ENCODE data around the gene METTL21C.

METTL21C gene

DNA sequence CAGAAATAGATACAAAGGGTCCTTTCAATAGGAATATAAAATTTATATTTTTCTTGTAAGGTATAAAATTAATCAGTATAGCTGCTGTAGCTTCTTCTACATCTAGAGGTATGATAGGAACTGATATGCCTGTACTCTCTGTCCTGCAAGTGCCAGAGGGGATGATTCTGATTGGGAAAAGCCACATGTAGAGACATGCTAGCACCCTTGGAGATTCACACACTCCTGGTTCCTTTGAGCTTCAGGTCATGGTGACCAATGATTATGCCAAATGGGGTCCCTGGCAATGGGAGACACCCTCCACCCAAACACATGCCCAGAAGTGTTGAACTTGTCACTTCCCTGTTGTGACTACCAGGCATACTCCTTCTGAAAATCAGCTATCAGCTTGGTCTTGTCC is 14.7 kb upstream of the METTL21C start:
- H3K4me1 ChIP-seq (ENCODE audit: control insufficient read depth in 1 of 2, insufficient read depth in 2 of 2, low read length in 2 of 2): no peaks in the 10 kb centered on the region
- no peak overlapping the region for H3K9ac ChIP-seq (ENCODE audit: low read depth in 1 of 2, low read length in 2 of 2)
- H3K27ac ChIP-seq (ENCODE audit: low read depth, low read length): no peak overlapping the region

DNA sequence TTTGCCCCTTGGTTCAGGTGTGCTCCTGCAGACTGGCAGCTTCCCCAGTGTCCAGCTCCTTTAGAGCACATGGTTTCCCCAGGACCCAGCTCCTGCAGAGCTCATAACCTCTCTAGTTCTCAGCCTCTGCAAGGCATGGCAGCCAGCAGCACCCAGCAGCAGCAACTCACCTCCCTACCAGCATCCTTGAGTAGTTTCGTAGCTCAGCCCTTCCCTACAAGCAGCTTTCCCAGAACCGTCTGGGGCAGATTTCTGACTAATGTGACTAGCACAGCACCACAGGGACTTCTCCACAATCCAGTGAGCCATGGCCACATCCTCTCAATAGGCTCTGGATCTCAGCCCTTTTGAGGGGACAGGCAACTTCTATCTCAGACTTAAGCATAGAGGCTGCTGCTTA is 14.1 kb upstream of the METTL21C start:
- H3K27me3 ChIP-seq (ENCODE audit: control insufficient read depth in 1 of 2, insufficient read depth in 2 of 2, low read length in 2 of 2): no peaks in the 10 kb centered on the region
- no peaks in the 10 kb centered on the region for H3K4me1 ChIP-seq (ENCODE audit: control insufficient read depth in 1 of 2, insufficient read depth in 2 of 2, low read length in 2 of 2)
- H3K36me3 ChIP-seq (ENCODE audit: control insufficient read depth in 1 of 2, insufficient read depth in 2 of 2, low read length in 2 of 2): no peaks in the 10 kb centered on the region
- no peak overlapping the region for H3K4me3 ChIP-seq (ENCODE audit: low read depth in 1 of 2, low read length in 2 of 2)
- no peak overlapping the region for H3K27ac ChIP-seq (ENCODE audit: low read depth, low read length)
- no peaks in the 10 kb centered on the region for H3K9me3 ChIP-seq (ENCODE audit: control insufficient read depth in 1 of 2, low read length in 2 of 2)
- H3K9ac ChIP-seq (ENCODE audit: low read depth in 1 of 2, low read length in 2 of 2): no peak overlapping the region

More for the DNA sequence above, 14.7 kb upstream of the METTL21C start:
- Histone ChIP-seq H3K27me3 (ENCODE audit: control insufficient read depth in 1 of 2, insufficient read depth in 2 of 2, low read length in 2 of 2) (no peaks in the 10 kb centered on the region), H3K4me3 (ENCODE audit: low read depth in 1 of 2, low read length in 2 of 2) (no peak overlapping the region), H3K9me3 (ENCODE audit: control insufficient read depth in 1 of 2, low read length in 2 of 2) (no peaks in the 10 kb centered on the region), H3K36me3 (ENCODE audit: control insufficient read depth in 1 of 2, insufficient read depth in 2 of 2, low read length in 2 of 2) (no peaks in the 10 kb centered on the region)

DNA sequence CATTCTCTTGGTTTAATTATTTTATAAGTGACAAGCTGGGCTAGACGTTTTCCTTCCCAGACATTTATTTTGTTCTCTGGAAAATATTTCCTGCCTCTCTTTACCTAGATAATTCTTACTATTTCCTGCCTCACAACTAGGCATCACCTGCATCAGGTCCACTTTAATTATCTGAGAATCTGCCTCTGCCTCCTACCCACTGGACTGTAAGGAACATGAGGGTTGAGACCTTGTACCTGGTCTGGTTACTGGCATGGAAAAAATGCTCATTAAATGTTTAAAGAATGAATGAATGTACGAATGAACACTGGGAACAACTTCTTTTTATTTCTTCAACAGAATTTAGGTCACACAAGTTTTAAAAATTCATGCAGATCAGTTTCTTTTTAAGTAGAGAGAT is 13.4 kb upstream of the METTL21C start:
- Histone ChIP-seq H3K4me3 (ENCODE audit: low read depth in 1 of 2, low read length in 2 of 2) (no peak overlapping the region), H3K27ac (ENCODE audit: low read depth, low read length) (no peak overlapping the region), H3K27me3 (ENCODE audit: control insufficient read depth in 1 of 2, insufficient read depth in 2 of 2, low read length in 2 of 2) (no peaks in the 10 kb centered on the region), H3K4me1 (ENCODE audit: control insufficient read depth in 1 of 2, insufficient read depth in 2 of 2, low read length in 2 of 2) (no peaks in the 10 kb centered on the region), H3K36me3 (ENCODE audit: control insufficient read depth in 1 of 2, insufficient read depth in 2 of 2, low read length in 2 of 2) (no peaks in the 10 kb centered on the region), H3K9me3 (ENCODE audit: control insufficient read depth in 1 of 2, low read length in 2 of 2) (no peaks in the 10 kb centered on the region), H3K9ac (ENCODE audit: low read depth in 1 of 2, low read length in 2 of 2) (no peak overlapping the region)

DNA sequence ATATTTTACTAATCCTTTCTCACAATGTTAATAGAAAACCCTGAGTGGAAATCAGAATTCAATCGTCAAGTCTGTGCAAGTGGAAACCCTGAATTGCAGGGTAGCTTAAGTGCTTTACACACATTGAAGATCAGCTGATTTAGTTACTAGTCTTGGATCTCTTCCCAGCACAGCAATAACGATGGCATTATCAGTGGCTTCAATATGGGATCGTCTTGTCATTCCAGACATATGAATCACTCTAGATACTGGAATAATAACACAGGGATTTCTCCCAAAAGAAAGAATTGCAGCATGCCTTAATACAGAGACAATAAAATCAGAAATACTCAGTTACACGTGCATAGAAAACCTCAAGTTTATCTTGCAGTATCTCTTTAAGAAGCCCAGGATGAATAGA is 12.6 kb upstream of the METTL21C start:
- H3K4me3 ChIP-seq (ENCODE audit: low read depth in 1 of 2, low read length in 2 of 2): no peak overlapping the region
- no peaks in the 10 kb centered on the region for H3K4me1 ChIP-seq (ENCODE audit: control insufficient read depth in 1 of 2, insufficient read depth in 2 of 2, low read length in 2 of 2)
- H3K27ac ChIP-seq (ENCODE audit: low read depth, low read length): no peak overlapping the region
- no peaks in the 10 kb centered on the region for H3K27me3 ChIP-seq (ENCODE audit: control insufficient read depth in 1 of 2, insufficient read depth in 2 of 2, low read length in 2 of 2)
- H3K36me3 ChIP-seq (ENCODE audit: control insufficient read depth in 1 of 2, insufficient read depth in 2 of 2, low read length in 2 of 2): no peaks in the 10 kb centered on the region
- H3K9me3 ChIP-seq (ENCODE audit: control insufficient read depth in 1 of 2, low read length in 2 of 2): no peaks in the 10 kb centered on the region
- H3K9ac ChIP-seq (ENCODE audit: low read depth in 1 of 2, low read length in 2 of 2): no peak overlapping the region

DNA sequence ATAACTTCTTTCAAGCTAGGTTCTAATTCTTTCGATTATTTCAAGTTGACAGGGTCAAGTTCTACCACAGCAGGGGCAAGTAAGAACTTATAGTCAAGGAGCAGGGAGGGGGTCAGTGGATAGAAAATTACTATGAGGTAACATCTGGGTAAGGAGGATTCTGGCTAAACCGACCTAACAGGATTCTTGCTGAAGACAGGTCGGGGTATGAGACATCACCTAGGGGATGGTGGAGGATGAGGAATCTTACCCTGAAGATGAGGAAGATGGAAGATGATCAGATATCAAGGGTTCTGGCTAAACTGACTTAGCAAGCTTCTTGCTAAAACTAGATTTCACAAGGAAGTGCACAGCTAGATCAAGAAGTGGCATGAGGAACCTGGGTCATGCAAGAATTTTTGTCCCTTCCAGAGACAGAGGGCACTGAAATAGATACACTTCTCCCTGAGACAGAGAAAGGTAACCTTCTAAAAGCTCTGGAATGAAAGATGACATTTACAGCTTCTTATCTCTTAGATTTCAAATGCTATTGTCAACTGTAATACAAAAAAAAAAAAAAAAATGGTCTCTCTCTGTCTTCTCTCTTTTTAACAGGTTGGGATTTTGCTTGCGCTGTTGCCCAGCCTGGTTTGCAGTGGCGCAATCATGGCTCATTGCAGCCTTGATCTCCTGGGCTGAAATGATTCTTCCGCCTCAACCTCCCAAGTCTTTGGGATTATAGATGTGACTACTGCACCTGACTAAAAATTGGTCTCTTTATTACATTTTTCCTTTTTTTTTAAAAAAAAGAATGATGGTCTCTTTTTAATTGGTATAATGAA is 9.6 kb upstream of the METTL21C start:
- Histone ChIP-seq H3K4me3 (ENCODE audit: low read depth in 1 of 2, low read length in 2 of 2) (no peak overlapping the region), H3K9ac (ENCODE audit: low read depth in 1 of 2, low read length in 2 of 2) (no peak overlapping the region), H3K36me3 (ENCODE audit: control insufficient read depth in 1 of 2, insufficient read depth in 2 of 2, low read length in 2 of 2) (no peaks in the 10 kb centered on the region), H3K4me1 (ENCODE audit: control insufficient read depth in 1 of 2, insufficient read depth in 2 of 2, low read length in 2 of 2) (no peaks in the 10 kb centered on the region), H3K27ac (ENCODE audit: low read depth, low read length) (no peak overlapping the region), H3K9me3 (ENCODE audit: control insufficient read depth in 1 of 2, low read length in 2 of 2) (no peaks in the 10 kb centered on the region), H3K27me3 (ENCODE audit: control insufficient read depth in 1 of 2, insufficient read depth in 2 of 2, low read length in 2 of 2) (no peaks in the 10 kb centered on the region)

DNA sequence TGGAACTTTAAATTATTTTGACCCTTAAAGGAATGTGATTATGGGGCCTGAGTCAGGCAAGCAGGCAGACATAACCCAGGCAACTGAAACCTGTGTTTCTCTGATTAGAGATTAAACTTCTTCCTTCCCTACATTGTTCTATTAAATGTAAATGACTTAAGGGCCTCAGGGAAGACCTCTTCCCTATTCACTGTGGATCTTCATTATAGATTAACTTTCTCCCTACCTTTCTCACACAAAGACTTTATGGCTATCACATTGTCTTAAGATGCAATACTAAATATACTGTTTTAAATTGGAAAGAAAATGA is 8.8 kb upstream of the METTL21C start:
- Histone ChIP-seq H3K27me3 (ENCODE audit: control insufficient read depth in 1 of 2, insufficient read depth in 2 of 2, low read length in 2 of 2) (no peaks in the 10 kb centered on the region), H3K9ac (ENCODE audit: low read depth in 1 of 2, low read length in 2 of 2) (no peak overlapping the region), H3K4me3 (ENCODE audit: low read depth in 1 of 2, low read length in 2 of 2) (no peak overlapping the region), H3K4me1 (ENCODE audit: control insufficient read depth in 1 of 2, insufficient read depth in 2 of 2, low read length in 2 of 2) (no peaks in the 10 kb centered on the region), H3K27ac (ENCODE audit: low read depth, low read length) (no peak overlapping the region), H3K36me3 (ENCODE audit: control insufficient read depth in 1 of 2, insufficient read depth in 2 of 2, low read length in 2 of 2) (no peaks in the 10 kb centered on the region), H3K9me3 (ENCODE audit: control insufficient read depth in 1 of 2, low read length in 2 of 2) (no peaks in the 10 kb centered on the region)

DNA sequence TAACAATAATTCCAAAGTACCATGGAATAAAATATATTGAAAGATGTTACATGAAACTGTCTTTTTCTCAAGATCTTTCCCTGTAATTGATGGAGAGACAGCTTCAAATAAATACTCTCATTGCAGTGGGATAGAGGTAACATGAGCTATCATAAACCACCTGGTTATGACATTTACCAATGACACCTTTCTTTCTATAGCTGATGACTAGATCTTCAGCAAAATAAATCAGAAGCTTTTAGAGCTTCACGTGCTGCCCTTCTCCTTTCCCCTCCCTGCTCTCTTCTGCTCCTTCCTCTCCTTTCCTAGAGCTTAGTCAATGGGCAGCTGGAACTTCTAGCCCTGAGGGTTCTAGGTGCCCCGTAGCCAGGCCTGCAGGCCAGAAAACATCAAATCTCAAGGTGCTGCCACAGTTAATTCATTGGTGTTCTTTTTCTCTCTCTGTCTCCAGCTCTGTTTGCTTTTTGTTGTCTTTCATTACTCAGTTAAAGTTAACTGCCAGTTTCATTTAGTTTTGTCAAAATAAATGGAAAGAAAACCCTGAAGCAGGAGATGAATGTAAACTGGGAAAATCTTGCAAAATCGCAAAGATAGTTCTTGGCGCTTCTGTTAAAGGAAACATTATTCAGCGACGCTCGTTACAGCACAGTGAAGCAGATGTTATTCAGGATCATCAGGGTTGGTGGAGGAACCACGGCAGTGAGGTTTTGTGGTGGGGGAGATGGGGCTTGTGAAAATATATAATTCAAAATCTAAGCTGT is 8.3 kb upstream of the METTL21C start:
- no peak overlapping the region for H3K4me3 ChIP-seq (ENCODE audit: low read depth in 1 of 2, low read length in 2 of 2)

DNA sequence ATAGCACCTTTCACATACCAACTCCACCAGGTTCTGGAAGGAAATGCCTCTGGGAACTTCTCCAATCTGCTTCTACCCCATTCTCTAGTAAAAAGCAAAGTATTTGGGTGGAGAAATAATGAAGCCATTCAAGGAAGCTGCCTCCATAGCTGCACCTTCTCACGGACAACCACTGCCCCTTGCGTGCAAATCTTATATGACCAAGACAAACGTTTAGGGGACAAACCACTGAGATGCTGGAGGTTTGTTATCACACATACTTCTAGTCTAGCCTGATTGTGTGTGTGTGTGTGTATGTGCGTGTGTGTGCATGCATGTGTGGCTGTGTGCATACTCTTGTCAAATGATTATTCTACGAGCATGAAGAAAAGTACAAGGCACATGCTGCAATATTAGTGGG is 6.5 kb upstream of the METTL21C start:
- no peaks in the 10 kb centered on the region for H3K36me3 ChIP-seq (ENCODE audit: control insufficient read depth in 1 of 2, insufficient read depth in 2 of 2, low read length in 2 of 2)
- no peaks in the 10 kb centered on the region for H3K27me3 ChIP-seq (ENCODE audit: control insufficient read depth in 1 of 2, insufficient read depth in 2 of 2, low read length in 2 of 2)
- no peaks in the 10 kb centered on the region for H3K9me3 ChIP-seq (ENCODE audit: control insufficient read depth in 1 of 2, low read length in 2 of 2)
- no peak overlapping the region for H3K27ac ChIP-seq (ENCODE audit: low read depth, low read length)
- H3K9ac ChIP-seq (ENCODE audit: low read depth in 1 of 2, low read length in 2 of 2): no peak overlapping the region
- H3K4me3 ChIP-seq (ENCODE audit: low read depth in 1 of 2, low read length in 2 of 2): no peak overlapping the region
- no peaks in the 10 kb centered on the region for H3K4me1 ChIP-seq (ENCODE audit: control insufficient read depth in 1 of 2, insufficient read depth in 2 of 2, low read length in 2 of 2)

More for the DNA sequence above, 8.3 kb upstream of the METTL21C start:
- no peak overlapping the region for H3K27ac ChIP-seq (ENCODE audit: low read depth, low read length)
- no peaks in the 10 kb centered on the region for H3K36me3 ChIP-seq (ENCODE audit: control insufficient read depth in 1 of 2, insufficient read depth in 2 of 2, low read length in 2 of 2)
- H3K9me3 ChIP-seq (ENCODE audit: control insufficient read depth in 1 of 2, low read length in 2 of 2): no peaks in the 10 kb centered on the region
- H3K4me1 ChIP-seq (ENCODE audit: control insufficient read depth in 1 of 2, insufficient read depth in 2 of 2, low read length in 2 of 2): no peaks in the 10 kb centered on the region
- no peaks in the 10 kb centered on the region for H3K27me3 ChIP-seq (ENCODE audit: control insufficient read depth in 1 of 2, insufficient read depth in 2 of 2, low read length in 2 of 2)
- no peak overlapping the region for H3K9ac ChIP-seq (ENCODE audit: low read depth in 1 of 2, low read length in 2 of 2)

DNA sequence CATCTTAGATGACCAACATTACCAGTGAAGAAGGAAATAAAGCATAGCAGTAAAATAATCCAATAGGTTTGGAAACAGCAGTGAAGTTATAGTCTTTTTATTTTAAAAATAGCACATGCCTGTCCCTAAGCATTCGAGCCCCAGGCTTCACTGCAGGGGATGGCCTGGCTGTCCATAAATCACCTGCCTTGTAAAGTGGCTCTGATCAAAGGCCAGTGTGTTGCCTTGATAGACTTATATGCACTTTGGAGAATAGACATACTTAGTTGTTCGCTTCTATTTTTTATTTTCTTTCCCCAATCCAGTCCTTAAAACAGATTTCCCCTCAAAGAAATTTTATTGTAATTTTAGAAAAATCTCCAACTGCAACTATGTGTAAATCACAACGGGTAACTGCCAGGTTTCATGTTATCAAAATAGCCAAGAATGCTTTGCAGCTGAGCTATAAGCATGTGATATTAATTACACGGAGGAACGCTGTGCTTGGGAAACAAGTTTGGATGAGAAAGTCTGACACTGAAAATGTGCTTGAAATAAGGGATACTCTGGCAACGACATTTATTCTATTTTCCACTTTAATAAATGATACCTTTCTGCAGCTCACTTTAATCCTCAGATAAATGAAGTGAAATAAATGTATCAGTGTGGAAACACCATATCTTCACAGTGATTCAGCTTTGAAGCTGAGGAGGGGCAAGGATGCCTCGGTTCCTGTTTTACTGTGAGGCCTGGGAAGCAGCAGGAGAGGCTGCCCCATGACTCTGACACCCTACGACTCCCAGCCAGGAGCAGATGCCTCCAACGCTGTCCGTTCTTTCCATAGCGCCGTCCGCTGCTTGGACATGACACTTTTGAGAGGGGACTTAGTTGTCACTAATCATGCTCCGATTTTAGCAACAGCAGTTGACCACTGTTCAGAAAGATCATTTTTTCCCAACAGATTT is 5.5 kb upstream of the METTL21C start:
- Histone ChIP-seq H3K4me3 (ENCODE audit: low read depth in 1 of 2, low read length in 2 of 2) (no peak overlapping the region), H3K9ac (ENCODE audit: low read depth in 1 of 2, low read length in 2 of 2) (no peak overlapping the region), H3K27me3 (ENCODE audit: control insufficient read depth in 1 of 2, insufficient read depth in 2 of 2, low read length in 2 of 2) (no peaks in the 10 kb centered on the region), H3K9me3 (ENCODE audit: control insufficient read depth in 1 of 2, low read length in 2 of 2) (no peaks in the 10 kb centered on the region), H3K27ac (ENCODE audit: low read depth, low read length) (no peak overlapping the region), H3K36me3 (ENCODE audit: control insufficient read depth in 1 of 2, insufficient read depth in 2 of 2, low read length in 2 of 2) (no peaks in the 10 kb centered on the region), H3K4me1 (ENCODE audit: control insufficient read depth in 1 of 2, insufficient read depth in 2 of 2, low read length in 2 of 2) (no peaks in the 10 kb centered on the region)

DNA sequence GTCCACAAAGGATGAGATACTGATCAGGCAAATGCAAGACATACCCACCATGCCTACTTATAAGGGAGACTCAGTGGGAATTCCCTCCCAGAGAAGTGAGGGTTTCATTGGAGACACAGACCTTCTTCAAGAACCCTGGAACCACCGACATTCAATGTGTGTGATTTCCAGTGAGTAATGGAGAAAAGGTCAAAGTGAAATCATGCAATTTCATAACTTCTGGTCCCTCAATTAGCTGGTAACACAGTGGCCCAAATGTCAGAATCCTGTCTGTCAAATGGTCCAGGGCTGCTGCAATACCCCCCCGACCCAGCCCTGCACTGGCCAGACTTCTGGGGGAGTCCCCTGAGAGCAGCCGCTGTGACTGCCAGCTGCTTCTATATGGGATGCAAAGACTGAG is 4.7 kb upstream of the METTL21C start:
- Histone ChIP-seq H3K9me3 (ENCODE audit: control insufficient read depth in 1 of 2, low read length in 2 of 2) (no peaks in the 10 kb centered on the region), H3K9ac (ENCODE audit: low read depth in 1 of 2, low read length in 2 of 2) (no peak overlapping the region), H3K4me3 (ENCODE audit: low read depth in 1 of 2, low read length in 2 of 2) (no peak overlapping the region), H3K27me3 (ENCODE audit: control insufficient read depth in 1 of 2, insufficient read depth in 2 of 2, low read length in 2 of 2) (peaks cover 3 to 4% of the 10 kb centered on the region in 2 donors), H3K4me1 (ENCODE audit: control insufficient read depth in 1 of 2, insufficient read depth in 2 of 2, low read length in 2 of 2) (no peaks in the 10 kb centered on the region), H3K27ac (ENCODE audit: low read depth, low read length) (no peak overlapping the region), H3K36me3 (ENCODE audit: control insufficient read depth in 1 of 2, insufficient read depth in 2 of 2, low read length in 2 of 2) (no peaks in the 10 kb centered on the region)

Data from duodenal mucosa (tissue), 2 donors.